HepG2 (cell line): ENCODE measurements around the gene TPD52L2. TPM values are rescaled to one million over a fixed set of nuclear protein-coding genes. Genes with fewer than 3 reads are reported as not detected.

ENCODE experiments used
- AKAP8 ChIP-seq: sonication (generic); formaldehyde crosslinking; IDR thresholded peaks from 2 replicates; pipeline ENCODE4 v1.5.1; 2020; ENCODE audit warnings: mild to moderate bottlenecking, missing genetic modification reagents
- ATF7 ChIP-seq, 2 experiments: fragments of 450-650 bp in 1 of 2; sonication (generic) in 1 of 2; formaldehyde crosslinking in 1 of 2; IDR thresholded peaks; 2 replicates each; pipeline versions ENCODE4 v1.4.0 to v1.6.1; 2016 to 2020; ENCODE audit warnings: antibody characterized with exemption in 1 of 2, mild to moderate bottlenecking in 1 of 2, missing genetic modification reagents in 1 of 2
- BCL6 ChIP-seq: IDR thresholded peaks from 2 replicates; pipeline ENCODE4 v1.6.1; 2016; ENCODE audit warnings: missing genetic modification reagents, missing compliant biosample characterization
- CENPBD1 ChIP-seq: sonication (generic); formaldehyde crosslinking; IDR thresholded peaks from 2 replicates; pipeline ENCODE4 v1.8.0; 2022; ENCODE audit warnings: missing genetic modification reagents, low read depth, mild to moderate bottlenecking, borderline replicate concordance
- CENPT ChIP-seq: sonication (generic); formaldehyde crosslinking; IDR thresholded peaks from 2 replicates; pipeline ENCODE4 v1.8.0; 2022; ENCODE audit warnings: low read depth, mild to moderate bottlenecking, moderate library complexity, missing genetic modification reagents
- CHD2 ChIP-seq: IDR thresholded peaks from 2 replicates; pipeline ENCODE4 v1.6.1; 2011; ENCODE audit warnings: low read depth, low read length, improper control_type of control experiment
- JUND ChIP-seq: sonication (generic); formaldehyde crosslinking; IDR thresholded peaks from 2 replicates; pipeline ENCODE4 v1.8.0; 2022; ENCODE audit warnings: mild to moderate bottlenecking, missing genetic modification reagents
- MNT ChIP-seq: fragments of 450-650 bp; IDR thresholded peaks from 2 replicates; pipeline ENCODE4 v1.6.1; 2016
- MXD1 ChIP-seq: sonication (generic); formaldehyde crosslinking; IDR thresholded peaks from 2 replicates; pipeline ENCODE4 v1.4.0; 2020; ENCODE audit warnings: mild to moderate bottlenecking, missing genetic modification reagents
- RFX3 ChIP-seq: IDR thresholded peaks from 2 replicates; pipeline ENCODE4 v1.6.1; 2016; ENCODE audit warnings: missing biosample characterization, missing genetic modification reagents
- RORA ChIP-seq: sonication (generic); formaldehyde crosslinking; IDR thresholded peaks from 2 replicates; pipeline ENCODE4 v1.5.0; 2020; ENCODE audit warnings: mild to moderate bottlenecking, missing genetic modification reagents, moderate library complexity
- TBL1XR1 ChIP-seq: fragments of 150-350 bp; IDR thresholded peaks from 2 replicates; pipeline ENCODE4 v1.6.1; 2014; ENCODE audit warnings: borderline replicate concordance, low read length; ENCODE audit not compliant: partially characterized antibody
- TIGD3 ChIP-seq: sonication (generic); formaldehyde crosslinking; IDR thresholded peaks from 2 replicates; pipeline ENCODE4 v1.5.1; 2020; ENCODE audit warnings: mild to moderate bottlenecking, missing genetic modification reagents, borderline replicate concordance
- ZBTB7B ChIP-seq: sonication (generic); formaldehyde crosslinking; IDR thresholded peaks from 2 replicates; pipeline ENCODE4 v1.4.0; 2020; ENCODE audit warnings: missing genetic modification reagents
- ZNF20 ChIP-seq: sonication (generic); formaldehyde crosslinking; IDR thresholded peaks from 2 replicates; pipeline ENCODE4 v1.4.0; 2020; ENCODE audit warnings: mild to moderate bottlenecking, moderate library complexity, missing genetic modification reagents
- ZNF253 ChIP-seq: sonication (generic); formaldehyde crosslinking; IDR thresholded peaks from 2 replicates; pipeline ENCODE4 v1.8.0; 2022; ENCODE audit warnings: mild to moderate bottlenecking, missing genetic modification reagents, borderline replicate concordance
- ZNF337 ChIP-seq: sonication (generic); formaldehyde crosslinking; IDR thresholded peaks from 2 replicates; pipeline ENCODE4 v1.5.1; 2020; ENCODE audit warnings: missing genetic modification reagents, low read depth, mild to moderate bottlenecking, borderline replicate concordance
- ZNF350 ChIP-seq: sonication (generic); formaldehyde crosslinking; IDR thresholded peaks from 2 replicates; pipeline ENCODE4 v1.4.0; 2020; ENCODE audit warnings: mild to moderate bottlenecking, low read depth, missing genetic modification reagents, borderline replicate concordance
- ZNF513 ChIP-seq: sonication (generic); formaldehyde crosslinking; conservative IDR thresholded peaks from 2 replicates; pipeline ENCODE4 v1.5.0; 2020; ENCODE audit warnings: missing genetic modification reagents
- ZNF577 ChIP-seq: sonication (generic); formaldehyde crosslinking; IDR thresholded peaks from 2 replicates; pipeline ENCODE4 v1.4.0; 2020; ENCODE audit warnings: mild to moderate bottlenecking, low read depth, missing genetic modification reagents, borderline replicate concordance
- ZNF7 ChIP-seq: IDR thresholded peaks from 2 replicates; pipeline ENCODE4 v1.6.1; 2016; ENCODE audit warnings: missing biosample characterization, missing genetic modification reagents
- ZNF780A ChIP-seq: sonication (generic); formaldehyde crosslinking; IDR thresholded peaks from 2 replicates; pipeline ENCODE4 v1.8.0; 2022; ENCODE audit warnings: mild to moderate bottlenecking, missing genetic modification reagents, moderate library complexity
- ZSCAN20 ChIP-seq: sonication (generic); formaldehyde crosslinking; IDR thresholded peaks from 2 replicates; pipeline ENCODE4 v1.4.0; 2020; ENCODE audit warnings: missing genetic modification reagents, mild to moderate bottlenecking, borderline replicate concordance
- polyA plus RNA-seq, 8 experiments: library from polyadenylated mRNA; depleted of rRNA in 3 of 8; stranded (reverse) in 7 of 8; unstranded in 1 of 8; fragments of >200 nt; fragmentation: Illumina TruSeq in 4 of 8; extraction: Trizol in 4 of 8; gene quantifications; 2 replicates each; pipeline versions ENCODE4 v1.2.1 to v1.2.3, GENCODE V29; 2011 to 2016; ENCODE audit warnings: low read depth in 4 of 8, missing spikeins in 1 of 8, mixed read lengths in 1 of 8; ENCODE audit not compliant: insufficient read depth in 1 of 8
- total RNA-seq, 5 experiments: library from RNA; depleted of rRNA; stranded (reverse); fragments of >200 nt; fragmentation: Illumina TruSeq; extraction: Trizol; gene quantifications; 2 replicates each; pipeline ENCODE4 v1.2.3, GENCODE V29; 2016; ENCODE audit warnings: low read depth in 1 of 5

The TPD52L2 gene
- total and polyA plus RNA-seq, 2 of the 13 experiments (the other 11 are each of a cell fraction or from before 2014, with no cell fraction given): 156 to 184 TPM

- TF ChIP-seq CHD2 (no peak), MNT (peak; percentile 85), RFX3 (CRISPR knock-in tag) (peak; percentile 37), RORA (CRISPR knock-in tag) (no peak), ZNF337 (peak; percentile 90; the same call in 1 of the 2 replicates), CENPBD1 (CRISPR knock-in tag) (no peak), ZNF780A (CRISPR knock-in tag) (no peak), ZBTB7B (CRISPR knock-in tag) (no peak), TBL1XR1 (no peak), ZNF7 (CRISPR knock-in tag) (no peak), ZNF350 (CRISPR knock-in tag) (peak; percentile 89), ATF7 (IDR thresholded peaks at IDR 0.05) (no peak), ATF7 (CRISPR knock-in tag; IDR thresholded peaks at IDR 0.05) (no peak), ZNF513 (no peak), TIGD3 (CRISPR knock-in tag) (no peak), BCL6 (CRISPR knock-in tag) (peak; percentile 76), ZSCAN20 (peak; percentile 40; the same call in 1 of the 2 replicates), AKAP8 (CRISPR knock-in tag) (peak; percentile 59; the same call in 1 of the 2 replicates), JUND (no peak), ZNF577 (CRISPR knock-in tag) (no peak), ZNF253 (CRISPR knock-in tag) (no peak), MXD1 (no peak; the same call in 1 of the 2 replicates), CENPT (CRISPR knock-in tag) (no peak), ZNF20 (CRISPR knock-in tag) (no peak)
Observed at GRCh38 chr20:63896264-63897105, 31.4 kb downstream of the TPD52L2 start (continued).
